Retinal pigment epithelial cell (primary cell): Measurements from ENCODE around the gene ADA.
"Not testable (repeated sequence)": the region's sequence is repeated elsewhere in the genome, so short reads cannot be mapped to it uniquely, and the experiment has no call there.

Experiments used
- DNase-seq: peaks from one replicate; pipeline ENCODE4 v3.0.0-alpha.2; 2010; ENCODE audit warnings: low read depth
- H3K4me3 ChIP-seq: 2 replicates; pipeline ENCODE4 v1.5.1; 2011; ENCODE audit warnings: mild to moderate bottlenecking, low read length, control low read depth, moderate library complexity
- TF ChIP-seq, protein P1 (sequence below): conservative IDR thresholded peaks from 2 replicates; pipeline ENCODE4 v1.5.1; 2011; ENCODE audit warnings: low read depth, low read length, control low read depth, inconsistent platforms

ADA gene

DNA sequence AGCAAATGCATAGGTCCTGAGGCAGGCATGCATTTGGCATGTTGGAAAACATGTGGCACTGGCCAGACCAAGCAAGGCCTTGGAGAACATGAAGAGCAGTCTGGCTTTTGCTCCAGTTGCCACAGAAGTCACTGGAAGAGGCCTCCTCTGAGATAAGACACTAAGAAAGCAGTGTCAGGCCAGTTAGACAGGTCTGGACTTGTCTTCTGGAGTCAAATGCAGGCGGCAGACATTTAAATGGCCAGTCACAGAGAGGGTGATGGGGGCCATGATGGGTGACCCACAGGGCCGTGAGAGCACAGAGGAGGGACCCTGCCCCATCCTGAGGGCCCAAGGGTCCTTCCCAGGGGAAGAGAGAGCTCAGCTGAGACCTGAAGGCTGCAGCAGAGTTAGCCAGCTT lies 26.7 kb upstream of the ADA start:
- DNase-seq = no peak
- H3K4me3 ChIP-seq = no peak overlapping the region
- TF ChIP-seq, protein P1, sequence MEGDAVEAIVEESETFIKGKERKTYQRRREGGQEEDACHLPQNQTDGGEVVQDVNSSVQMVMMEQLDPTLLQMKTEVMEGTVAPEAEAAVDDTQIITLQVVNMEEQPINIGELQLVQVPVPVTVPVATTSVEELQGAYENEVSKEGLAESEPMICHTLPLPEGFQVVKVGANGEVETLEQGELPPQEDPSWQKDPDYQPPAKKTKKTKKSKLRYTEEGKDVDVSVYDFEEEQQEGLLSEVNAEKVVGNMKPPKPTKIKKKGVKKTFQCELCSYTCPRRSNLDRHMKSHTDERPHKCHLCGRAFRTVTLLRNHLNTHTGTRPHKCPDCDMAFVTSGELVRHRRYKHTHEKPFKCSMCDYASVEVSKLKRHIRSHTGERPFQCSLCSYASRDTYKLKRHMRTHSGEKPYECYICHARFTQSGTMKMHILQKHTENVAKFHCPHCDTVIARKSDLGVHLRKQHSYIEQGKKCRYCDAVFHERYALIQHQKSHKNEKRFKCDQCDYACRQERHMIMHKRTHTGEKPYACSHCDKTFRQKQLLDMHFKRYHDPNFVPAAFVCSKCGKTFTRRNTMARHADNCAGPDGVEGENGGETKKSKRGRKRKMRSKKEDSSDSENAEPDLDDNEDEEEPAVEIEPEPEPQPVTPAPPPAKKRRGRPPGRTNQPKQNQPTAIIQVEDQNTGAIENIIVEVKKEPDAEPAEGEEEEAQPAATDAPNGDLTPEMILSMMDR = no peak

DNA sequence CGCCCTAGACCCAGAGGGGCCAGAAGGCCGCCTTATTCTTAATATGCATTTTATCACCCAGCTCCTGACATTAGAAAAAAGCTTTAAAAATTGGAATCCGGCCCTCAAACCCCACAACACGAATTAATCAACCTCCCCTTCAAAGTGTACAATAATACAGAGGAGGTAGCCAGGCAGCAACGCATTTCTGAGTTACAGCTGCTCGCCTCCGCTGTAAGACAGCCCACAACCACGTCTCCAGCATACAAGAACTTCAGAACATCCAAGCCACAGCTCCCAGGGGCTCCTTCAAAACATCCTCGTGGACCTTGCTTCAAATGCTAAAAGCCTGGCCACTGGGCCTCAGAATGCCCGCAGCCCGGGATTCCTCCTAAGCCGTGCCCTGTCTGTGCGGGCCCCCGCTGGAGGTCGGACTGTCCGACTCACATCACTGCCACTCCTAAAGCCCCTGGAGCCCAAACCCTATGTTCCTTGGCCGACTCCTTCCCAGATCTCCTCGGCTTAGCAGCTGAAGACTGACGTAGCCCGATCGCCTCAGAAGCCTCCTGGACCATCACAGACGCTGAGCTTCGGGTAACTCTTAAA lies 20.9 kb upstream of the ADA start:
- H3K4me3 ChIP-seq, DNase-seq: not testable (repeated sequence)

DNA sequence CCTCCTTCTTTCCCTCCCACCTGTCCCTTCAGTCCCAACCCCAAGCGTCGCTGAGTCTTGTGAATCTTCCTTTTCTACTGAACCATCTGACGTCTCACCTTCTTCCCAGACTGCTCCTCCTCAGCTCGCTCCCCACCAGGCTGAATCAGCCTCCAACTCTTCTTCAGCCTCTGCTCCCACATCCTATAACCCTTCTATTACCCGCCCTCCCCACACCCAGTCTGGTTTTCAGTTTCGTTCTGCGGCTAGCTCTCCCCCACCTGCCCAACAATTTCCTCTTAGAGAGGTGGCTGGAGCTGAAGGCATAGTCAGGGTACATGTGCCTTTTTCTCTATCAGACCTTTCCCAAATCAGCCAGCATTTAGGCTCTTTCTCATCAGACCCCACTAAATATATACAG lies 20.0 kb upstream of the ADA start:
- not testable (repeated sequence) for DNase-seq, H3K4me3 ChIP-seq

DNA sequence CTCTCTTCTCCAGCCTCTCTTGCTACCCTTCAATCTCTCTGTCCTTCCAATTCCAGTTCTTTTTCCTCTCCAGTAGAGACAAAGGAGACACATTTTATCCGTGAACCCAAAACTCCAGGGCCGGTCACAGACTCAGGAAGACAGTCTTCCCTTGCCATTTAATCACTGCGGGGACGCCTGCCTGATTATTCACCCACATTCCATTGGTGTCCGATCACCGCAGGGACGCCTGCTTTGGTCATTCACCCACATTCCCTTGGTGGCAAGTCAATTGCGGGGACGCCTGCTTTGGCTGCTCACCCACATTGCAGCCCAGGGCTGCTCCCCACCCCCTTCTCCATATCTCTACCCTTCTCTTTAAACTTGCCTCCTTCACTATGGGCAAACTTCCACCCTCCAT lies 19.4 kb upstream of the ADA start:
- not testable (repeated sequence) for H3K4me3 ChIP-seq, DNase-seq

DNA sequence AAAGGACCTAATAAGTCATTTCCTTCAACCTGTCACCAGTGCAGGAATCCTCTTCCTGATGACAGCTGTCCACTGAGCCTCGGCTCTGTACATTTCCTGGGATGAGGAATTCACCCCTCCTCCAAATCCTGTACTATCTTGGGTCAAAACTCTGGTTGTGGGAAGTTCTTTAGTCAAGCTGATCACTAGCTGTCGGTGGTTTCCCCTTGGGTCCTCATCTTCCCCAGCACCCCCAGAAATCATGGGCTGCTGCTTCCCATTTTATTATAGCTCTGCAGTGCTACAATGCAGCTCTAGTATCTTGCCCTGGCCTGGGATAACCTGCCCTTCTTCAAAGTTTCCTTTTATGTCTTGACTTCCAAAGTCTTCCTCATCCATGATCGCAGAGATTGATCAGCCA lies 14.6 kb upstream of the ADA start:
- no peak for DNase-seq
- H3K4me3 ChIP-seq = no peak overlapping the region
- TF ChIP-seq, protein P1 = no peak

DNA sequence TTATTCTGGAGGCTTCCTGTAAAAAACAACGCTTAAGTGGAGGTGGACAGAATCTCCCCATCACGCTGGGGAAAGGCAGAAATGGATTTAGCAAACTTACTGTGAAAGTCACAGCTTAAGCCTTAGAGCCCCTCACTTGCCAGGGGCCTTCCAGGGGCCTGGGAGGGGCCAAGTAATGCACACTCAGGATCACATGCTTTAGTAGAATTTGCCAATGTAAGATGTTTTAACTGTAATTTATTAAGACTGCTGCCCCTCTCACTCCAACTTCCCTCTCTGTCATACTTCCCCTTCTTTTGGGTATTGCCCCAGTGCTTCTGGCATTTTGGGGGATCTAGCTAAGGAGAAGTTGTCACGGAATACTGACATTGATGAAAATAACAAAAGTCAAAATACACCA lies 12.6 kb upstream of the ADA start:
- no peak overlapping the region for H3K4me3 ChIP-seq
- DNase-seq = peak; percentile 58
- TF ChIP-seq, protein P1 = no peak

DNA sequence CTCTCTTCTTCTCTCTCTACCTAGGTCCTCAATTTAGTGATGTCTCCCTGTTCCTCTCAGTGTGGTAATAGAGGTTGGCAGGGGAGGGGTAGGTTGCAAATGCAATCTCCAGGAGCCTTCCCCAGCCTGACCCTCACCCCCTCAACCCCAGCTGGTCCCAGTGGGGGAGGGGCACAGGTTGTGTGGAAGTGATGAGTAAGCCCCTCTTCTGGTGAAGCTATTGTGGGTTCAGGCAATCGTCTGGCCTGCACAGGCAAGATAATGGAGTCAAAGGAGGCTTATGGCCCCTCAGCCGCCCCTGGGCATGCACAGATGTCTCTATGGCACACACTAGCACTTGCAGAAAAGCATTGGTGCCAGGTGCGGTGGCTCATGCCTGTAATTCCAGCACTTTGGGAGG lies 10.8 kb upstream of the ADA start:
- TF ChIP-seq, protein P1 = no peak
- H3K4me3 ChIP-seq = no peak overlapping the region
- DNase-seq = no peak

DNA sequence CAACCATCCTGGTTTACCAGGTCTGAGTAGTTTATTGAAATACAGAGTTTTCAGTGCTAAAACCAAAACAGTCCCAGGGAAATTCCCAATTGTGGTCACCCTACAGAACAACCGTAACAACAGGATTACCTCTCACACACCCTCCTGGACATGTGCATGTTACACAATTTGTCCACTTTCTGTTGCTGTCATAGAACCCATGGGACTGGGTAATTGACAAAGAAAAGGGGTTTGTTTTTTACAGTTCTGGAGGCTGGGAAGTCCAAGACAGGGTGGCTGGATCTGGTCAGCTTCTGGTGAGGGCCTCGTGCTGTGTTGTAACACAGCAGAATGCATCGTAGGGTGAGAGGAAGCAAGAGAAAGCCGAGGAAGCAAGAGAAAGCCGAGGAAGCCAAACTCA lies 9.1 kb upstream of the ADA start:
- TF ChIP-seq, protein P1 = no peak
- no peak for DNase-seq
- H3K4me3 ChIP-seq = no peak overlapping the region

DNA sequence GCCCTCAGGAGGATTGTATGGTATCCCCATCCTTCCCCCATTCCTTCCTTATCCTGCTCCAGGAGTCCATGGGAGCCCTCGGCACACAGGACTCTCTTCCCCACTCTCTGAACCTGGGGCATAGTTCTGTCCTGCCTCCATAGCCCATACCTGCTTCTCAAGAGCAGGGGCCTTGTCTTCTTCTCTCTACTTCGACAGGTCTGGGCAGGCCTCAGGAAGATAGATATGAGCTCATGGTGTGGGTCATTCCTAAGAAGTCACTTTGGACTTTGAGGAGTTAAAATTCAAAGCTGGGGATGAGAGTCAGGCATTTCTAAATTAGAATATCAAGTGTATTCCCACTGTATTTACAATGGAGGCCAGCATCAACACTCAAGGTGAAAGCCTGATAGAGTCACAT lies 8.4 kb upstream of the ADA start:
- TF ChIP-seq, protein P1 = no peak
- DNase-seq = no peak
- no peak overlapping the region for H3K4me3 ChIP-seq
